H9 (cell line): ENCODE data around the gene FAM227B. TPM values are rescaled to one million over a fixed set of nuclear protein-coding genes. Genes with fewer than 3 reads are reported as not detected.

Experiments
- DNase-seq: peaks from one replicate; pipeline ENCODE4 v3.0.0-alpha.2; 2017
- H2AFZ ChIP-seq: one replicate; pipeline ENCODE4 v1.6.1; 2013; ENCODE audit warnings: mild to moderate bottlenecking, low read length, control low read depth, moderate library complexity
- H2AK5ac ChIP-seq: 2 replicates; pipeline ENCODE4 v1.6.1; 2013; ENCODE audit warnings: low read length, control low read depth, mixed read lengths; ENCODE audit not compliant: insufficient read length
- H2BK120ac ChIP-seq: one replicate; pipeline ENCODE4 v1.6.1; 2013; ENCODE audit warnings: low read depth, mild to moderate bottlenecking, low read length, control low read depth, inconsistent platforms; ENCODE audit not compliant: poor library complexity, severe bottlenecking
- H2BK12ac ChIP-seq: 2 replicates; pipeline ENCODE4 v1.6.1; 2013; ENCODE audit warnings: low read length, control low read depth, mixed read lengths, low read depth; ENCODE audit not compliant: insufficient read length
- H2BK15ac ChIP-seq: 2 replicates; pipeline ENCODE4 v1.6.1; 2013; ENCODE audit warnings: low read depth, low read length, control low read depth
- H2BK20ac ChIP-seq: one replicate; pipeline ENCODE4 v1.6.1; 2013; ENCODE audit warnings: low read depth, mild to moderate bottlenecking, low read length, control low read depth, inconsistent platforms; ENCODE audit not compliant: poor library complexity, severe bottlenecking
- H2BK5ac ChIP-seq: 2 replicates; pipeline ENCODE4 v1.6.1; 2013; ENCODE audit warnings: low read length, control low read depth, mixed read lengths; ENCODE audit not compliant: insufficient read length
- H3K14ac ChIP-seq: 2 replicates; pipeline ENCODE4 v1.6.1; 2013; ENCODE audit warnings: low read length, control low read depth; ENCODE audit not compliant: insufficient read depth
- H3K18ac ChIP-seq: 2 replicates; pipeline ENCODE4 v1.6.1; 2013; ENCODE audit warnings: low read depth, mild to moderate bottlenecking, mixed read lengths, low read length, control low read depth; ENCODE audit not compliant: insufficient read length
- H3K23ac ChIP-seq: 2 replicates; pipeline ENCODE4 v1.6.1; 2013; ENCODE audit warnings: low read length, control low read depth, mixed read lengths, low read depth; ENCODE audit not compliant: insufficient read length
- H3K23me2 ChIP-seq: 2 replicates; pipeline ENCODE4 v1.6.1; 2013; ENCODE audit warnings: low read depth, mild to moderate bottlenecking, mixed read lengths, low read length, control low read depth; ENCODE audit not compliant: insufficient read length, poor library complexity, severe bottlenecking
- H3K27ac ChIP-seq: 2 replicates; pipeline ENCODE4 v1.5.1; 2013; ENCODE audit warnings: low read length, control low read depth, mixed read lengths, low read depth; ENCODE audit not compliant: insufficient read length
- H3K27me3 ChIP-seq: 2 replicates; pipeline ENCODE4 v1.6.1; 2013; ENCODE audit warnings: low read length, control low read depth, inconsistent platforms; ENCODE audit not compliant: insufficient read depth
- H3K4ac ChIP-seq: 2 replicates; pipeline ENCODE4 v1.6.1; 2013; ENCODE audit warnings: low read depth, mild to moderate bottlenecking, control low read depth, inconsistent platforms, low read length, moderate library complexity
- H3K4me1 ChIP-seq: 2 replicates; pipeline ENCODE4 v1.6.1; 2013; ENCODE audit warnings: low read length, control low read depth, inconsistent platforms; ENCODE audit not compliant: insufficient read depth
- H3K4me2 ChIP-seq: 2 replicates; pipeline ENCODE4 v1.6.1; 2013; ENCODE audit warnings: low read length, control low read depth, mixed read lengths; ENCODE audit not compliant: insufficient read length, insufficient read depth
- H3K56ac ChIP-seq: 2 replicates; pipeline ENCODE4 v1.6.1; 2013; ENCODE audit warnings: low read depth, mild to moderate bottlenecking, mixed read lengths, low read length, control low read depth; ENCODE audit not compliant: insufficient read length
- H3K79me1 ChIP-seq: 2 replicates; pipeline ENCODE4 v1.6.1; 2013; ENCODE audit warnings: low read depth, mild to moderate bottlenecking, moderate library complexity, low read length, control low read depth, inconsistent platforms; ENCODE audit not compliant: insufficient read depth, poor library complexity, severe bottlenecking
- H3K79me2 ChIP-seq: 2 replicates; pipeline ENCODE4 v1.6.1; 2013; ENCODE audit warnings: low read length, control low read depth, inconsistent platforms; ENCODE audit not compliant: insufficient read depth
- H3K9ac ChIP-seq: 2 replicates; pipeline ENCODE4 v1.6.1; 2013; ENCODE audit warnings: low read length, control low read depth, mixed read lengths; ENCODE audit not compliant: insufficient read length; ENCODE audit errors: extremely low read depth
- H3K9me3 ChIP-seq: one replicate; pipeline ENCODE4 v1.6.1; 2013; ENCODE audit warnings: low read depth, low read length, inconsistent platforms; ENCODE audit not compliant: control insufficient read depth
- H3T11ph ChIP-seq: one replicate; pipeline ENCODE4 v1.6.1; 2013; ENCODE audit warnings: mild to moderate bottlenecking, low read length, control low read depth, inconsistent platforms
- H4K20me1 ChIP-seq: one replicate; pipeline ENCODE4 v1.6.1; 2013; ENCODE audit not compliant: control insufficient read depth, insufficient read length, insufficient read depth
- H4K5ac ChIP-seq: 2 replicates; pipeline ENCODE4 v1.6.1; 2013; ENCODE audit warnings: low read depth, mild to moderate bottlenecking, mixed read lengths, low read length, control low read depth; ENCODE audit not compliant: insufficient read length
- H4K8ac ChIP-seq: replicated peaks from 2 replicates; pipeline ENCODE4 v1.6.1; 2013; ENCODE audit warnings: low read length, control low read depth, mixed read lengths, low read depth; ENCODE audit not compliant: insufficient read length
- H4K91ac ChIP-seq: 2 replicates; pipeline ENCODE4 v1.6.1; 2013; ENCODE audit warnings: low read depth, mild to moderate bottlenecking, moderate library complexity, mixed read lengths, low read length, control low read depth; ENCODE audit not compliant: insufficient read length
- H3K27ac Mint-ChIP-seq, 3 experiments: 2 replicates in 2 of 3; 3 replicates in 1 of 3; pipeline ENCODE4 v1.8.0; 2020 to 2021; ENCODE audit warnings: mixed read lengths in 3 of 3, mild to moderate bottlenecking in 1 of 3, moderate library complexity in 1 of 3
- H3K27me3 Mint-ChIP-seq: 2 replicates; pipeline ENCODE4 v1.8.0; 2021; ENCODE audit warnings: low read depth, mild to moderate bottlenecking, moderate library complexity, mixed read lengths
- H3K36me3 Mint-ChIP-seq, 3 experiments: 2 replicates in 2 of 3; 3 replicates in 1 of 3; pipeline ENCODE4 v1.8.0; 2020 to 2021; ENCODE audit warnings: low read depth in 3 of 3, mixed read lengths in 3 of 3; ENCODE audit not compliant: insufficient read depth in 1 of 3
- H3K4me1 Mint-ChIP-seq, 2 experiments: 2 replicates each; pipeline ENCODE4 v1.8.0; 2020; ENCODE audit warnings: mixed read lengths in 2 of 2
- H3K4me3 Mint-ChIP-seq, 2 experiments: 2 replicates in 1 of 2; 3 replicates in 1 of 2; pipeline ENCODE4 v1.8.0; 2020 to 2021; ENCODE audit warnings: mild to moderate bottlenecking in 2 of 2, mixed read lengths in 2 of 2, moderate library complexity in 1 of 2
- H3K9me3 Mint-ChIP-seq, 2 experiments: 2 replicates in 1 of 2; 3 replicates in 1 of 2; pipeline ENCODE4 v1.8.0; 2020; ENCODE audit warnings: mild to moderate bottlenecking in 2 of 2, mixed read lengths in 2 of 2, moderate library complexity in 1 of 2
- CTCF ChIP-seq: fragments of 200-600 bp; sonication (generic); conservative IDR thresholded peaks from 3 replicates; pipeline ENCODE4 v1.8.0; 2021; ENCODE audit warnings: antibody characterized with exemption, mild to moderate bottlenecking
- WGBS: extraction: QIAGEN DNeasy Blood & Tissue Kit; methylation state at CpG from one replicate; pipeline ENCODE4 v1.1.7; 2013; ENCODE audit warnings: missing lambda C conversion rate, low lambda C conversion rate, mixed read lengths; ENCODE audit not compliant: insufficient read length; ENCODE audit errors: extremely low coverage; 5-methylcytosine and 5-hydroxymethylcytosine counted together
- total RNA-seq: library from RNA; stranded (reverse); gene quantifications from 2 replicates; pipeline ENCODE4 v1.2.1, GENCODE V29; 2021

Gene FAM227B
- total RNA-seq, 1 experiment from 2014 or later, result 5.5 TPM

- Histone ChIP-seq H3K27me3 (no peaks in the 10 kb centered on the region), H3T11ph (no peak overlapping the region), H3K9me3 (no peaks in the 10 kb centered on the region), H3K4ac (no peak overlapping the region), H3K23me2 (no peaks in the 10 kb centered on the region), H4K20me1 (no peaks in the 10 kb centered on the region), H2BK12ac (no peak overlapping the region), H2BK120ac (no peak overlapping the region), H3K79me1 (no peaks in the 10 kb centered on the region), H3K18ac (no peak overlapping the region), H3K4me1 (no peaks in the 10 kb centered on the region), H2BK5ac (no peak overlapping the region), H4K91ac (no peak overlapping the region), H3K79me2 (no peaks in the 10 kb centered on the region), H3K27ac (no peak overlapping the region), H3K9ac (no peak overlapping the region), H2AK5ac (no peak overlapping the region), H2BK15ac (no peak overlapping the region), H4K5ac (no peak overlapping the region), H3K4me2 (no peak overlapping the region), H2AFZ (no peak overlapping the region), H3K14ac (no peak overlapping the region), H3K23ac (no peak overlapping the region), H3K56ac (no peak overlapping the region), H4K8ac (no peak overlapping the region), H2BK20ac (no peak overlapping the region)
- H3K36me3 Mint-ChIP-seq, result peaks cover 0 to 3% (median 0%) of the 10 kb centered on the region in 3 experiments; a peak in 1 of 7 replicates
- no CpG with 5 or more reads among the region's 2 CpGs for WGBS
- no peak overlapping the region for H3K4me3 Mint-ChIP-seq
- no peaks in the 10 kb centered on the region for H3K27me3 Mint-ChIP-seq
- no peak overlapping the region for H3K27ac Mint-ChIP-seq
- H3K9me3 Mint-ChIP-seq, result no peaks in the 10 kb centered on the region
- no peak for TF ChIP-seq CTCF
- DNase-seq, result no peak
- peaks cover 0 to 3% of the 10 kb centered on the region in 2 experiments; a peak in 1 of 4 replicates for H3K4me1 Mint-ChIP-seq
Measured at GRCh38 chr15:49308686-49309085, 311.9 kb downstream of the FAM227B start.
